HG02973 (cell line): Measurements from ENCODE around the gene ANKRD13B.
"Not testable (repeated sequence)": the region's sequence is repeated elsewhere in the genome, so short reads cannot be mapped to it uniquely, and the experiment has no call there.

Source experiments
- ATAC-seq: cut with Tn5 transposase; IDR thresholded peaks from one replicate; pipeline ENCODE4 v1.9.1; 2021; ENCODE audit warnings: moderate library complexity; ENCODE audit not compliant: unreplicated experiment

ANKRD13B gene

GRCh38 chr17:29640981-29641642 is 48.2 kb downstream of the ANKRD13B start:
- ATAC-seq: no peak

GRCh38 chr17:29642171-29642611 is 49.3 kb downstream of the ANKRD13B start:
- ATAC-seq: no peak

DNA sequence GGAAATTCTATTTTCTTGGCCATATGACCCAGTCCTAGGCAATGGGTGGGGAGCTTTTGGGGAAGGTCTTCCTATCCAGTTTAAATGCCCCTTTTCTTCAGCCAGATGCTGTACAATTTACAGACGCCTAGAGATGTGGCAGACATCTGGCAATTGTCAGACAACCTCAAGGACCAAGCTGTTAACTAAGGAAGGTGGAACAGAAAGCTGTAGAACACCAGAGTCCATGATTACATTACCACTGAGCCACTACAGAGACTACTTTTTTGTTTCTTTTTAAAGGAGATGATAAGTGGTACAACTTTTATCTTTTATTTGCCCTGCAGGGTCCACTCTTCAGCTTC is 50.9 kb downstream of the ANKRD13B start:
- no peak for ATAC-seq

- no peak for ATAC-seq
Observed at GRCh38 chr17:29645515-29646051, 52.7 kb downstream of the ANKRD13B start.

- no peak for ATAC-seq
Observed at GRCh38 chr17:29648005-29648404, 55.1 kb downstream of the ANKRD13B start.

DNA sequence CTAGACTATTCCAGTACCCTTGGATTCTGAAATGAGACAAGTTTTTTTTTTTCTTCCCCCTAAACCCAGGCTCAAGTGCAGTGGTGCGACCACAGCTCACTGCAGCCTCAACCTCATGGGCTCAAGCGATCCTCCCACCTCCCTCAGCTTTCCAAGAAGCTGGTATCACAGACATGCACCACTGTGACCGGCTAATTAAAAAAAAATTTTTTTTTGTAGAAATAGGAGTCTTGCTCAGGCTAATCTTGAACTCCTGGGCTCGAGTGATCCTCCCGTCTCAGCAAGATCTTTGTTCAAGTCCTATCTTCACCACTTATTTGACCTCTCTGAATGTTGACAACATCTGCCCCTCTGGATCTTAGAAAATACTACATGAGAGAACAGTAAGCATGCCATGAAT is 56.4 kb downstream of the ANKRD13B start:
- ATAC-seq: no peak

DNA sequence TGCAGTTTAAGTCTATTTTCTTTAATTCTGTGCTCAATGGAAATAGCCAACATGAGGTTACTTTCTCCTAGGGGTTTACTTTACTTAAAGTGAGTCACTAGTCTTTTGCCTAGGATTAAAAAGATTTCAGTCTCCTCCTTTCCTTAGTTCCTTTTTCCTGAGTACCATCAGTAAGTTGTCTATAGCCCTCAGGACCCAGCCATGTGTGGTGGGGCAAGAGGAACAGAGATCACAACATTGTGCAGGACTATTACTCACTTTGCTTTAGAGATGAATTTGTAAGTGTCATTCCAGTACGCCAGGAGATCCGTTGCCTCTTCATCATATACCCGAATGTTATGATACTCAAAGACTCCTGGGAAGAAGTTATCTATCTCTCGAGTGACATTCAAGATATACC is 57.5 kb downstream of the ANKRD13B start:
- no peak for ATAC-seq

DNA sequence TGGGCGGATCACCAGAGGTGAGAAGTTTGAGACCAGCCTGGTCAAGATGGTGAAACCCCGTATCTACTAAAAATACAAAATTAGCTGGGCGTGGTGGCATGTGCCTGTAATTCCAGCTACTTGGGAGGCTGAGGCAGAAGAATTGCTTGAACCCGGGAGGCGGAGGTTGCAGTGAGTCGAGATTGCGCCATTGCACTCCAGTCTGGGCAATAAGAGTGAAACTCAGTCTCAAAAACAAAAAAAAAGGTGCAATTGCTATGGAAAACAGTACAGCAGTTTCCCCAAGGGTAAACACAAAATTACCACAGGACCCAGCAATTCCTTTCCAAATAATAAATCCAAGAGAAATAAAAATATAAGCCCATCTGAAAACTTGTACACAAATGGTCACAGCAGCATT is 59.0 kb downstream of the ANKRD13B start:
- not testable (repeated sequence) for ATAC-seq

DNA sequence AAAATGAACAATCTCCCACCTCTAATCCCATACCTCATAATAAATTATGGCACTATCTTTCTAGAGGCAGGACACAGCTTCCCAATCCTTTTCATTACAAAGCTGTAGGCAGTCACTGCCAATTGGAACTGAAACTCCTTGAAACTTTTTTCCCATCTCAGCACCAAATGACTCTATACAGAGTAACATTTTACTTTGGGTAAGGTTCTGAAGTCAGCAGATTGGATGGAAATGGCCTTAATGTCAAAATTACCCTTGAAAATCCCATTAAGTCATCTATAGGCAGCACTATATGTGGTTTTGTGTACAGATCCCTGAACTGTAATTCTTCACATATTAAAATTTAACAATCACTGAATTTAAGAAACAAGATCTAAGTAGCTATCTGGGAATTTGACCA is 60.0 kb downstream of the ANKRD13B start:
- ATAC-seq: no peak

DNA sequence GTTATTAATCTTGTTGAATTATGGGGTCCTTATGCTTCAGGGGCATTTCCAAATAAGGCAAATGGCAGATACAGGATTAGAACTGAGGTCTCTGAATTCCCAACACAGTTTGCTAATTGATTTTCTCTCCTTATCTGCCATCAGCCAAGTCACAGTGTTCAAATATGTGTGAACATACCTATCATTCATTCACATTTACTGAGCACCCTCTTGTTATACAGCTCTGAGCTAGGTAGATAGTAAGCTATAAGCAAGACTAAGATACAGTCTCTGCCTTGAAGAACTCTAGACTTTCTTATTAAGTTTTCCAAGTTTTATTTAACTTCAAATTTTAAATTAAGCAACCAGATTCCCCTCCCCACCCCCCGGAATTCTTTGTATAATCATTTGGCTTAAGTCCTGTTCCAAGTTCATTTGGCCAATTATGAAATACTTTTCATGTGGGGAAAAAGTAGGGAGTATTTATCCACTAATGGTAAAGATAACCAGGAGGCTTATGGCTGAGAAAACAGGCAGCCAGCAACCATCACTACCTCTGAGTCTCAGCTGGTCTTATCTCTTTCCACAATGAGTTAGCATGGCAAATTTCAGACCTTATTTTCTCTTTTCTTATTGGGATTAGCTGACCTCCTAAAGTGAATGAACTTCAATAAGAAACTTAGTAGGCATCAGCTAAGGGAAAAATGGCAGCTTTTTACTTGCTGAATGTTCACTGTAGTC is 61.2 kb downstream of the ANKRD13B start:
- ATAC-seq: no peak

DNA sequence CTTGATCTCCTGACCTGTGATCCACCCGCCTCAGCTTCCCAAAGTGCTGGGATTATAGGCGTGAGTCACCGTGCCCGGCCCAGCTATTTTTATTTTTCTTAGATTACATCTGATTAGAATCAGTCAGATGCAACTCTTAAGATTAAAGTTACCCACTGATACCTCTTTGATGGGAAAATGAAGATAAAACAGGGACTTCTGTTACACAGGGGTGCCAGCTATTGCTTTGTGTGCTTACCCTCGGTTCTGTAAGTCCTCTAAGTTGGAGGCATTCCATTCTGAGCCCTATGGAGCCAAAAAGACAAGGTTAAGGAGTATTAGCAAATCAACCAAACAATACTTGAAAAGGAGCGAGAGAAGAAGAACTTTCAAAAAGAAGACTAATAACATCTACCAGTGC is 62.4 kb downstream of the ANKRD13B start:
- ATAC-seq: no peak

DNA sequence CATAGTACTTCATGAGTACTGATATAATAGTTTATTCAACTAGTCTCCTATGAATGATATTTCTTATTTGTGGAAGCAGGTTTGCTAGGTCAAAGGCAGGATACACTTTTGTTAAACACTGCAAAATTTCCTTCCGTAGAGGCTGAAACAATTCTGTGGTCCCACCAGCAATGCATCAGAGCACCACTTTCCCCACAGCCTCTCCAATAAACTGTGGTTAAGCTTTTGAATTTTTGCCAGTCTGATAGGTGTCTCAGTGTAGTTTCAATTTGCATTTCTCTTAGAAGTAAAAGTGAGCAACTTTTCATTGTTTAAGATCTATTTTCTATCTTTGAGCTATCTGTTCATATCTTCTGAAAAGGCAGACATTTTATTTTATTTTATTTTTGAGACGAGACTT is 66.2 kb downstream of the ANKRD13B start:
- ATAC-seq: no peak

DNA sequence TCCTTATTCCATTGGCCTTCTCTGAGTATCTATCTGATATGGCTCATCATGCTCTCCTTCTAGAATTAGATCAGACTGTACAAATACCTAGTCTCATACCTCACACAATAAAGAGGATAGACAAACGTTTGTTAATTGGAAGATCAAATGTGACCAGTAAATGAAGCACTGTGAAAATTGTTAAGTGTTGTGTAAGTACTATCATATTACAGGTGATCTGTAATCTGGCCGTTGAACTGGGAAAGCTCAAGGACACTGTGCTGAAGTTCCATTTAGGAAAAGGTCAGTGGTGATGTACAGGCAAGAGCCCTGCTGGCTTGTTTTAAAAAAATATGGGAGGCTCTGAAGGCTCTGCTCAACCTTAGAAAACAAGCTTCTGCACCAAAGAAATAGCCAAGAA is 68.3 kb downstream of the ANKRD13B start:
- no peak for ATAC-seq

- ATAC-seq: no peak
Observed at GRCh38 chr17:29663155-29663554, 70.2 kb downstream of the ANKRD13B start.
